ENCODE measurements around the gene DCTN3.

DNA sequence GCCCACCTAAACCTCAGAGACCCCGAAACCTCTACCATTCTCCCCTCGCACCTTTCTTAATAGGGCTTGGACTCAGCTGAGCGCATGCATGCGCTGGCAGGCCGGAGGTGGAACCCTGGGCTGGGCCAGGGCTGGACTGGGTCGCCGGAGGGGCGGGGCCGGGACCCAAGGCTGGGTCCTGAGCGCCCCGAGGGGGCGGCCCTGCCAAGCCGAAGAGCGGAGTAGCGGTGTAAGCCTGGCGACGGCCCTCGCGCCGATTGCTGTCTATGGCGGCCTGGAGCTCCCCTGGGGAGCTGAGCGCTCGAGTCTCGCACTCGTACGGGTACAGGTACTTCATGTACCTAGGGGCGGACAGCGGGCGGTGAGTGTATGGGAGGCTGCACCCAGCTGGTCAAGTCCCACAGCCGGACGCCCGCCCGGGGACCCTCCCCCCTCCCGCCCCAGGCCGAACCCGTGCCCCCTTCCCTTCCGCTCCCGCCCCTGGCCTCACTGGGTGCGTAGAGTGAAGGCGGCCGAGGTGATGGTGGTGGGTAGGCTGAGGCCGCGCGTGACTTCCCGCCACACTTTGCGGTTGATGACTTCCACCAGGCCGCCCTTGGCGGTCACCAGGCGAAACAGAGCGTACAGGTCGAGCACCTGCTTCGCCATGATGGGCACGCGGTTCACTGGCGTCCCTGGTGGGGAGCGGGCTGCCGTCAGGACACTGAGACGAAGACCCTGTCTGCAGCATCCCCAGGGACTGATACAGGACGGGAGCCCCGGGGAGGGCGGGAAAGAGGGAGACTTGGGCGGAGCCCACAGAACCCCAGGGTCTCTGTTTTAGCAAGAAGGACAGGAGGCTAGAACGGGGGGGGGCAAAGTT lies 3.3 kb upstream of the DCTN3 start:
- TF ChIP-seq, protein P1, sequence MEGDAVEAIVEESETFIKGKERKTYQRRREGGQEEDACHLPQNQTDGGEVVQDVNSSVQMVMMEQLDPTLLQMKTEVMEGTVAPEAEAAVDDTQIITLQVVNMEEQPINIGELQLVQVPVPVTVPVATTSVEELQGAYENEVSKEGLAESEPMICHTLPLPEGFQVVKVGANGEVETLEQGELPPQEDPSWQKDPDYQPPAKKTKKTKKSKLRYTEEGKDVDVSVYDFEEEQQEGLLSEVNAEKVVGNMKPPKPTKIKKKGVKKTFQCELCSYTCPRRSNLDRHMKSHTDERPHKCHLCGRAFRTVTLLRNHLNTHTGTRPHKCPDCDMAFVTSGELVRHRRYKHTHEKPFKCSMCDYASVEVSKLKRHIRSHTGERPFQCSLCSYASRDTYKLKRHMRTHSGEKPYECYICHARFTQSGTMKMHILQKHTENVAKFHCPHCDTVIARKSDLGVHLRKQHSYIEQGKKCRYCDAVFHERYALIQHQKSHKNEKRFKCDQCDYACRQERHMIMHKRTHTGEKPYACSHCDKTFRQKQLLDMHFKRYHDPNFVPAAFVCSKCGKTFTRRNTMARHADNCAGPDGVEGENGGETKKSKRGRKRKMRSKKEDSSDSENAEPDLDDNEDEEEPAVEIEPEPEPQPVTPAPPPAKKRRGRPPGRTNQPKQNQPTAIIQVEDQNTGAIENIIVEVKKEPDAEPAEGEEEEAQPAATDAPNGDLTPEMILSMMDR (conservative IDR thresholded peaks at IDR 0.05; ENCODE audit: low read length), result no peak
- TF ChIP-seq EZH2phosphoT487 (IDR thresholded peaks at IDR 0.05; ENCODE audit: borderline replicate concordance), result no peak
